Activated gamma-delta T cell treated with Interleukin-2 at 50 U/mL for 16 hours (primary cell): ENCODE results near the gene FYB2.

Experiments
- DNase-seq: peaks from one replicate; pipeline ENCODE4 v3.0.0-alpha.2; 2020

FYB2 gene

DNA sequence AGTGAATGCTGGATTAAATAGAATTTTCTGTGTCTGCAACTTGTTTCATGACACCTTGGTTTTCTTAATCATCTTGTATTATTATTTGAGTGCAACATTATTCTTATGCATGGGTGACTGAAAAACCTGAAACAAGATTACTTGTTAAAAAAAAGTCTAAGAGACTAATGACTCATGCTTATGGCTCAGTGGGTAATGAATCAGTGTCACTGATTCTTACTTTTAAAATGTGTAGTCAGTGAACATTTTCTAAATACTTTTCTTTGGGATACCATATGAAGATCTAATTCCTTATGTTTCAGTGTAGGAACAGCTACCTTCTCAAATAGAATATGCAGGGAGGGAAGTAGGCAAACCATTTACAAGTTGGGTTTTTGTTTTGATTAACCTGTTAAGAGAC is 108.6 kb downstream of the FYB2 start:
- DNase-seq = no peak

DNA sequence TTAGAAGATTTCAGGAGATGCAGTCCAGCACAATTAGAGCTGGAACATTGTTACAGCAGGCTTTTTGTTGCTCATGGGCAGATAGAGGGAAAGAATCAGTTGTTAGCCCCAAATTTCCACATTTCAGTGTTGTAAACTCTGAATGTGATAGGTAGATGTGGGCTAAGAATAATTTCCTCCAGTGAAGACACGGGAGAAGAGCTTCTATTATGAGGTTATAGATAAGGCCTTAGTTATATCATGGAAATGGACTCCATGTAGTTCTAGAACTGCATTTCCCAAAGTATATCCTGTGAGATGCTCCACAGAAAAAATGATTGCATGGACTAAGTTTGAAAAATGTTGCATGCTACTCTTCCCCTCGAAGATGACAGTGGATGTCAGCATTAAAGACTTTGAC is 109.2 kb downstream of the FYB2 start:
- no peak for DNase-seq

DNA sequence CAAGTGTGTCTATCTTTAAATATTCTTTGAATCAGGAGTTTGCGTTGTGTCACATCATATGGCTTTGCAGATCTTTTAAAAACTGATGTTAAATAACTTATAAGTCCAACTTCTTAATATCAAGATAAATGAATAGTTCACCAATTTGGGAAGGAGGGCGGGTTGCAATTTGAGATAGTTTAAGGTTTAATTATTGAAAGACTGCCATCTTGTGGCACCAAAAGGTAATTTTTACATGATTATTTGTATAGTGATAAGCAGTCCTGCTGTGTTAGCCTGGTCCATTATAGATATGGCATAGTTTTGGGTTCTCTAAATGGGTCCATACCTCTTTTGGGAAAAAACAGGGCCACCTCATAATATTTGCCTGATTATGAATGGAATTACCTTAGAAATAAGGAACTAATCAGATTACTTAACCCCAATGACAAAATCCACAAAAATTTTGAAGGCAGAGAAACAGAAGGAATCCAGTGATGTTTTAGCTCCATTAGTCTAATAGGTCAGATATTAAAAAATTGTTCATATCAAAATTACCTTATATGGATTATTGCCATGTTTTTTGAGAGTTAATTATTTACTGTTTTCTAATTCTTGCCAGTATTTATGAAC is 109.8 kb downstream of the FYB2 start:
- DNase-seq = no peak

DNA sequence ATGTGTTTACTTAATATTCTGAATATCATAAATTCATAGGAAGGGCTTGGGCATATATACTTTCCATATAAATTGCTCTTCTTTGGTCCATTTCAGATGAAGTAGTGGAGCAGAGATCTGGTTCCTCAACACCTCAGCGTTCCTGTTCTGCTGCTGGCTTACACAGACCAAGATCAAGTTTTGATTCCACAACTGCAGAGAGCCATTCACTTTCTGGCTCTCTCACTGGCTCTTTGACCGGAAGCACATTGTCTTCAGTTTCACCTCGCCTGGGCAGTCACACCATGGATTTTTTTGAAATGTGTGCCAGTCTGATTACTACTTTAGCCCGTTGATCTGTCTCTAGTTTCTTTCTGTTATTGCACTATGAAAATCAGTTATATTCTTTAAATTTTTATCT is 111.8 kb downstream of the FYB2 start:
- no peak for DNase-seq

DNA sequence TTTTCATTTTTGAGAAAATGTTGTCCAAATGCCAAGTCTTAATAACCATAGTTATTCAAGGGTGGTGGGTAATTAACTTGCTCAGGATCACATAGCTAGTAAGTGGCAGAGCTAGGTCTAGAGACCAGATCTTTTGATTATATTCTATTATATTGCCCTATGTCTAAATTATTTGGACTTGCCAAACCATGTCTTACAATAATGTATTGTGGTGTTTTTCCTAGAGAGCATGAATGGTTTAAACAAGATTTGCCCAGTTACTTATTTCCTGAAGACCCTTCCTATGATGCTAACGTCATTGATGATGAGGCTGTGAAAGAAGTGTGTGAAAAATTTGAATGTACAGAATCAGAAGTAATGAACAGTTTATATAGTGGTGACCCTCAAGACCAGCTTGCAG is 115.5 kb downstream of the FYB2 start:
- DNase-seq = no peak

DNA sequence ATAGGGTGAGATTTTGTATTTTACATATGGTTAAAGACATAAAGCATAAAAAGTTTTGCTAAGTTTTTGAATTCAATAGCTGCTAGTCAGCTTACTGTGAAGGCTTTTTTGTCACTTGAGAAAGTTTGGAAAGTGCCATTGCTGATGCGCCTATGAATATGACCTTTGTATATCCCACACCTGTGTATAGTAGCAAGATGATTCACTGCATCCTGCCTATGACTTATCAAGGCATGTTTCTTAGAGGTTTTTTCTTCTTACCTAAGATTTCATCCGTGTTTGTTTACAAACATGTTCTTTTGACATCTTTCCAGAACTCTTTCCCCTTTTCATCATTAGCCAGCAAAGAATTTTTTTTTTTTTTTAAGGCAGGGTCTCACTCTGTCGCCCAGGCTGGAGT is 122.5 kb downstream of the FYB2 start:
- DNase-seq = no peak

DNA sequence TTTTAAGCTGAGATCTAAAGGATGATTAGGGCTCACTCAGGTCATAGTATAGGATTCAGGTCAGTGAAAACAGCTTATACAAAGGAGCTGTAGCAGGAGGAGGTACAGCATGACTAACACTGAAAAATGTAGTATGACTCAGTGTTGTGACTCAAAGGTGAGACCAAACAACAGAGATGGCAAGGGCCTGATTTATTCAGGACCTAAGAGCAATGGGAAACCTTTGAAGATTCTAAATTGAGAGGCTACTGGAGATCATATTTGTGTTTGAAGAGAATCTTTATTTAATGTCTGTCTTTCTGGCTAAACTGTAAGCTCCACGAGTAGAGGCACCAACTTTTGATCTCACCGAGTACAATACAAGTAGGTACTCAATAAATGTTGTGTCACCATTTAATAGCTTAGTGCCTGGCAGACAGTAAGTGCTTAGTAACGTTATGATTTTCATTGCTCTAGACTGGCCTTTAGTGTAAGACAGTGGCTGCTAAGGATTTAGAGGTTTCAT is 130.6 kb downstream of the FYB2 start:
- DNase-seq = no peak

DNA sequence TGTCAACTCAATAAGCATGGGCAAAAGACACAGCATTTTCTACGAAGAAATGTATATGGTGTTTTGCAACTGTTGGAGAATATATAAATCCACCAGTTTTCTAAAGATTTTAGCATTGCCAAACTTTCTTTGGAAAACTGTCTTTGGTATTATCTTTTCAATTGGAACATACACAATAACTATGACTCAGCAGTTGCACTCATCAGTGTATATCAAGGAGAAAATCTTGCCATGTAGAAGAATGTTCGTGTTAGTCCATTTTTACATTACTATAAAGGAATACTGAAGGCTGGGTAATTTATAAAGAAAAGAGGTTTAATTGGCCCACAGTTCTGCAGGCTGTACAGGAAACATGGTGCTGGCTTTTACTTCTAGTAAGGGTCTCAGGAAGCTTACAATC is 133.0 kb downstream of the FYB2 start:
- DNase-seq = no peak

DNA sequence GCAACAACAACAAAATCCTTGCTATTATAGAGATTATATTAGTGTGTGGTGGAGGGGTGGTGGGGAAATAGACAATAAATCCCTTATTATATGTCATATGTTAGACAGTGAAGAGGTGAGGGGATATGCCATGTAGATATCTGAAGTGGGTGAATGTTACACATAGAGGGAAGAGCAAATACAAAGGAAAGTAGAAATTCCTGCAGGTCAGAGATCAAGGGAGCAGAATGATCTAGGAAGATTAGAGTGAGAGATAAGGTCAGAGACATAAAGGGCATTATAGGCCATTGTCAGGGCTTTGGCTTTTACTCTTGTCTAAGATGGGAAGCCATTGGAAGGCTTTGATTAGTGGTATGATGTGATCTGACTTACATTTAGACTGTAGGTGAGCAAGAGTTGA is 135.6 kb downstream of the FYB2 start:
- DNase-seq = no peak

DNA sequence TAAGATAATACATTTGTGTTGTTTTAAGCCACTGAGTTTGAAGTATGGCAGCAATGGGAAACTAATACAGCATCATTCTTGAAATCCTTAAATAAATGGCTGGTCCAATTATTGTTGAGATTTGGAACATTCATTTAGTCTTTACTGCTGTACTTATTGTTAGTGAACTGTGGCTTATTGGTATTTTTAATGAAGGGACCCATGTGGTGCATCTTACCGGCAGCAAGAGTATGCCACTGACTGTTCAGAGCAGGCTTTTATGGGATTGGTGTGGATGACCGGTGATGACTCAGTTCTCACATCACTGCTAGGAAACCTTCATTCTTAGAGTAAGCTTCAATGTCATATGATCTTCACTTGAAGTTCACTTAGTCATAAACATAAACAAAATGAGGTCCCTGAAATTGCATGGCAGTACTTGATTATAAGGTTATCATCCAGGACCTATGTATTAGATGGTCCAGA is 142.6 kb downstream of the FYB2 start:
- no peak for DNase-seq

DNA sequence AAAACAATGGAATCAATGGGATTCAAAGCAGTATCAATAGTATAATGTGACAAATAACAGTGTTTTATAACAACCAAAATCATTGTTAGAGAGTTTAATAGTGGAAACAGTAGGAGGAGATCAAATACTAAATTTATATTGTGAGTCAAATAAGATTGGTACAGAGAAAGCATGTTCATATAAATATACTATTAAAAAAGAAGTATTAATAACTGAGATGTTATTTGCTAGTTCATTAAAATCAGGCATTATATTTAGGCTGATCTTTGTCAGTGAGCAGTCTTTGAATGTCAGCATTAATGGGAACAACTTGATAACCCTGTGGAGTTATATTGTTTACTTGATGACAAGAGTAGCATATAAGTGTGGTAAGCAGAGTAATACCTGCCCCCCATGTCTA is 143.4 kb downstream of the FYB2 start:
- DNase-seq = no peak

DNA sequence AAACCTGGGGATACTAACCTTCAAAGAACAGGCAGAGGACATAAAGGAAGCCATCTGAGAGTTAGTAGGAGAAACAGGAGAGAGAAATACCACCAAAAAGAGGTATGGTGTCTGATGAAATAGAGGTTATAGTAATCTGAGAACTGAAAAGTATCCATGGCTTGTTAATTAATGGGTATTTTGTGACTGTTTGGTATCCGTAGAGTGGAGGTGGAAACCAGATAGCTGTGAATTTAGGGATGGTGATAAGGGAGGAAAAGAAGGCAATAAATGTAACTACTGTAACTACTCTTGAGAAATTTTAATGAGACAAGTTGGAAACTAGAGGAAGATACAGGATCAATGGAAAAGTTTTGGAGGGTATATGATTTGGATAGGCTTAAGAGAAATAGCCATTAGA is 146.6 kb downstream of the FYB2 start:
- DNase-seq = no peak

DNA sequence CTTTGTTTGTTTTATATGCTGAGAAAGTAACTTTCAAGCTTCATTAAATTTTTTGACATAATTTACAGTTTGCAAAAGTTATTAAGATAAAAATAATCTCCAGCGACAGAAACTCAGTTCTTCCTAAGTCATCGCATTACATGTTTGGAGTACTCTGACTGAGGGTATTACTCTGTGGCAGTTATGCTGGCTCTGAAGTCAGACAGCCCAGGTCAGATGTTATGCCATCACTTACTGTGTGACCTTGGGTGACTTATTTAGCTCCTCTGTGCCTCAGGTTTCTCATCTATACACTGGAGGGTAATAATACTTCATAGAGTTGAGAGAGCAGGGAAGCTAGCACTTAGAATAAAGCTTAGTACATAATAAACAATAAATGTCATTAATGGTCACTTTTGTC is 147.7 kb downstream of the FYB2 start:
- no peak for DNase-seq

DNA sequence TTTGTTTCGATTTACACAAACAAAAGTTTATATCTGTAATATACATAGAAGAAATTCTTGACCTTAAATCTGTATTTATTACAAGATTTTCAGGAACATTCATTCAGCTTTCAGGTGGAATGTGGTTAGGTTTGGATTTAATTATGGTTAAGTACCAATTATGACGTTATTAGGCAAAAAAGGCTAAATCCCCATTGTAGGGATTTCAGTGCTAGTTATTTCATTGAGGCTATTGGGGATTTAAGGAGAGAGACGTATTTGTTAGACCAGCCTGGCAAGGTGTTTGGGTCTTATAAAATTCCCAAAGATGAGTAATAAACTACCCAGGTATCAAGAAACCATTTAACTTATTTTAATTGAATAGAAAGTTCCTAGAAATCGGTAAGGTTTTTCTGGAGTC is 148.1 kb downstream of the FYB2 start:
- no peak for DNase-seq

DNA sequence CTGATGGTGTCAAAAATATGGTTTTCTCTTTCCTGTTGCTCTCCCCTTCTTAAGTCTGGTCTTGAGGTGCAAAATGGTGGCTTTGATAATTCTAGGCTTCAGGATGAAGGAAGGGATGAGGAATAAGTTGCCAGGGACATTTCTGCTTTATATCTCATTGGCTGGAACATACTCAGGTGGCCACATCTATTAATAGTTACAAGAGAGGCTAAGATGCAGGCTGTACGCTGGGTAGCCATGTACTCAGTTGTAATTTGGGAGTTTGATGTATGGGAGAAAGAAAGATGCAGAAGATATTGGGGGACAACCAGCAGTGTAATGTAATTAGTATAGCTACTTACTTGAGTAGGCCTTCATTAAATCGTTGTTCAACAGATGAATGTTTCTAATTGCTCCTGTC is 148.9 kb downstream of the FYB2 start:
- no peak for DNase-seq
